HepG2 (cell line): Measurements from ENCODE around the gene ITGA6. TPM values are rescaled to one million over a fixed set of nuclear protein-coding genes. Genes with fewer than 3 reads are reported as not detected.

Experiments used
- CCAR2 ChIP-seq: fragments of 200-400 bp; formaldehyde crosslinking; optimal IDR thresholded peaks from 2 replicates; pipeline ENCODE3; 2018; ENCODE audit warnings: low read depth, mild to moderate bottlenecking, low read length, moderate library complexity
- CREB3 ChIP-seq: sonication (generic); formaldehyde crosslinking; IDR thresholded peaks from 2 replicates; pipeline ENCODE4 v1.5.0; 2020; ENCODE audit warnings: missing genetic modification reagents
- CTCF ChIP-seq: sonication (generic); formaldehyde crosslinking; IDR thresholded peaks from 2 replicates; pipeline ENCODE4 v1.5.0; 2020; ENCODE audit warnings: mild to moderate bottlenecking, missing genetic modification reagents, moderate library complexity
- HNRNPL ChIP-seq: fragments of 200-400 bp; formaldehyde crosslinking; IDR thresholded peaks from 2 replicates; pipeline ENCODE4 v1.6.1; 2017; ENCODE audit warnings: mild to moderate bottlenecking, low read depth, low read length
- KAT2B ChIP-seq: fragments of 150-350 bp; IDR thresholded peaks from 2 replicates; pipeline ENCODE4 v1.6.1; 2014; ENCODE audit warnings: low read depth, low read length, borderline replicate concordance
- MXD3 ChIP-seq: IDR thresholded peaks from 2 replicates; pipeline ENCODE4 v1.6.1; 2016; ENCODE audit warnings: mild to moderate bottlenecking, missing biosample characterization, missing genetic modification reagents
- MYPOP ChIP-seq: sonication (generic); formaldehyde crosslinking; IDR thresholded peaks from 2 replicates; pipeline ENCODE4 v1.8.1; 2023; ENCODE audit warnings: mild to moderate bottlenecking, moderate library complexity, missing genetic modification reagents
- NFATC3 ChIP-seq: sonication (generic); formaldehyde crosslinking; IDR thresholded peaks from 2 replicates; pipeline ENCODE4 v1.5.1; 2020; ENCODE audit warnings: mild to moderate bottlenecking, missing genetic modification reagents
- NFKBIZ ChIP-seq: IDR thresholded peaks from 2 replicates; pipeline ENCODE4 v1.6.1; 2018; ENCODE audit warnings: missing genetic modification reagents, missing compliant biosample characterization
- RNF219 ChIP-seq: sonication (generic); formaldehyde crosslinking; IDR thresholded peaks from 2 replicates; pipeline ENCODE4 v1.5.0; 2020; ENCODE audit warnings: mild to moderate bottlenecking, missing genetic modification reagents
- TBP ChIP-seq: sonication (generic); formaldehyde crosslinking; IDR thresholded peaks from 2 replicates; pipeline ENCODE4 v1.5.0; 2020; ENCODE audit warnings: missing genetic modification reagents
- TCF7 ChIP-seq: sonication (generic); IDR thresholded peaks from 2 replicates; pipeline ENCODE4 v1.6.1; 2016; ENCODE audit warnings: antibody characterized with exemption, low read depth
- ZBTB4 ChIP-seq: sonication (generic); formaldehyde crosslinking; IDR thresholded peaks from 2 replicates; pipeline ENCODE4 v1.4.0; 2020; ENCODE audit warnings: missing genetic modification reagents, mild to moderate bottlenecking, borderline replicate concordance
- ZKSCAN1 ChIP-seq: fragments of 150-350 bp; IDR thresholded peaks from 2 replicates; pipeline ENCODE4 v1.6.1; 2014; ENCODE audit warnings: low read length
- ZNF17 ChIP-seq: sonication (generic); formaldehyde crosslinking; IDR thresholded peaks from 2 replicates; pipeline ENCODE4 v1.5.0; 2020; ENCODE audit warnings: mild to moderate bottlenecking, missing genetic modification reagents
- ZNF292 ChIP-seq: sonication (generic); formaldehyde crosslinking; IDR thresholded peaks from 2 replicates; pipeline ENCODE4 v1.8.1; 2022; ENCODE audit warnings: mild to moderate bottlenecking, low read depth, missing genetic modification reagents, borderline replicate concordance
- ZSCAN9 ChIP-seq: IDR thresholded peaks from 2 replicates; pipeline ENCODE4 v1.6.1; 2016; ENCODE audit warnings: borderline replicate concordance
- ZZZ3 ChIP-seq: sonication (generic); formaldehyde crosslinking; IDR thresholded peaks from 2 replicates; pipeline ENCODE4 v1.4.0; 2020; ENCODE audit warnings: missing genetic modification reagents, mild to moderate bottlenecking, borderline replicate concordance
- polyA plus RNA-seq, 8 experiments: library from polyadenylated mRNA; depleted of rRNA in 3 of 8; stranded (reverse) in 7 of 8; unstranded in 1 of 8; fragments of >200 nt; fragmentation: Illumina TruSeq in 4 of 8; extraction: Trizol in 4 of 8; gene quantifications; 2 replicates each; pipeline versions ENCODE4 v1.2.1 to v1.2.3, GENCODE V29; 2011 to 2016; ENCODE audit warnings: low read depth in 4 of 8, missing spikeins in 1 of 8, mixed read lengths in 1 of 8; ENCODE audit not compliant: insufficient read depth in 1 of 8
- total RNA-seq, 5 experiments: library from RNA; depleted of rRNA; stranded (reverse); fragments of >200 nt; fragmentation: Illumina TruSeq; extraction: Trizol; gene quantifications; 2 replicates each; pipeline ENCODE4 v1.2.3, GENCODE V29; 2016; ENCODE audit warnings: low read depth in 1 of 5

ITGA6 gene
- total and polyA plus RNA-seq, 2 of the 13 experiments (the other 11 are each of a cell fraction or from before 2014, with no cell fraction given), result 24.0 to 92.5 TPM

GRCh38 chr2:172461591-172462372 is 34.4 kb downstream of the ITGA6 start (continued):
- TF ChIP-seq RNF219 (no peak), TCF7 (no peak), NFATC3 (no peak), ZSCAN9 (no peak), ZNF17 (CRISPR knock-in tag) (no peak), CCAR2 (no peak), ZZZ3 (no peak), NFKBIZ (CRISPR knock-in tag) (0 out of 2 replicates have a peak, but pooled peaks have one; percentile 37), MYPOP (CRISPR knock-in tag) (peak; percentile 79), ZBTB4 (CRISPR knock-in tag) (peak; percentile 59; the same call in 1 of the 2 replicates), ZNF292 (CRISPR knock-in tag) (no peak), HNRNPL (0 out of 2 replicates have a peak, but pooled peaks have one; percentile 52), MXD3 (CRISPR knock-in tag) (0 out of 2 replicates have a peak, but pooled peaks have one; percentile 40), KAT2B (no peak), CTCF (peak; percentile 98), ZKSCAN1 (no peak; the same call in 1 of the 2 replicates), CREB3 (CRISPR knock-in tag) (no peak), TBP (CRISPR knock-in tag) (no peak)
